ENCODE data around the gene DARS1.

Gene DARS1

DNA sequence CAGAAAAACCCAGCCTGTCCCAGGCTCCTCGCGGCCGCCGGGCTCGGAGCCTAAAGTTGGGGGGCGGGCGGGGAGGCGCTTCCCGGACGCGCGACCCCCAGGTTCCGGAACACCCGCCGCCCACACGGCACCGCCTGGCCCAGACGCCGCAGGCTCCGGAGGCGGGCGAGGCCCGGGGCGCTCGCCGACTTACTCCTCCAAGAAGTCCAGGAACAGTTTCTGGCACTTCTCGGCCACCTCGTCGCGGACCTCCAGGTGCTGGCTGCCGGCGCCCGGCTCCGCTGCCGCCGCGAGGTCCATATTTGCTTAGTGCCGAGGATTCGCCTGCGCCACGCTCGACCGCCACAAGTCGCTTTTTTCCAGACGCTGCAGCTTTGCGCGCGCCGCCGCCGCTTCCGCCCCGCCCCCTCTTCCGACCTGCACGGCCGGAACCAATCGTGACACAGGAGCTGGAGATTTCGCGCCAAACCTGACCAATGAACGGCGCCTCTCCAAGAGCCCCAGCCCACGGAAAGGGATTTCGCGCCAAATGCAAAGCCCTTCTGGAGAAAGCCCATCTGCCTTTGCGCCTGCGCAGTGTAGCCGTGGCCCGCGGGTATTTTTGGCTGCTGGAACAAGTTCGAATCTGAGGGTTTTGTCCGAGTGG is 109.2 kb downstream of the DARS1 start, which contains the start of gene MCM6:
Gene MCM6, minus strand, starts transcription at position 378 of the 646 bp plus-strand sequence. Its CDS starts 78 bp downstream, at position 300.
- DNase-seq (ENCODE audit: low read depth), result peak; percentile 94

- DNase-seq (ENCODE audit: low read depth), result peak; percentile 16
Observed at GRCh38 chr2:135875491-135876065, 109.8 kb downstream of the DARS1 start.

- no peak for DNase-seq (ENCODE audit: low read depth)
Observed at GRCh38 chr2:135874777-135875365, 110.6 kb downstream of the DARS1 start.

GRCh38 chr2:135870571-135870970 is 114.9 kb downstream of the DARS1 start:
- no peak for DNase-seq (ENCODE audit: low read depth)

- DNase-seq (ENCODE audit: low read depth), result no peak
Observed at GRCh38 chr2:135863233-135863632, 122.2 kb downstream of the DARS1 start.

DNA sequence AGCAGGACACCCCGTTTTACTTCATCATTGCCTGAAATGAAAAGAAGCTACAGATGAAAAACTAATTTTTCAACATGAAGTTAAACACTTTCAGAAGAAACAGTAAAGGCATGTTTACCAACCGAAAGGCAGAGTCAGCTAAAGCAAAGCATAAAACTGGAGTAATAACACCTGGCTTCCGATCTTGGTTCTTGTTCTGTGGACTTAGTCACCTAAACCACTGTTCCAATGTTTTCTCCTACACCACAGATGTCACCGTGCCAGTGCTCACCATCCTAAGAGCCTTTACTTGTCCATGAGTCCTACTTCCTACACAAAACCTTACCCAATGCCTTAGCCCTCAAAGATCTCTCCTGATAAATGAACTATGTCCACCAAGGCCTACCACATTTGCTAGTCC is 122.7 kb downstream of the DARS1 start:
- no peak for DNase-seq (ENCODE audit: low read depth)

Measured in HS-5 (cell line).